Psoas muscle (tissue), 8 donors: ENCODE measurements around the gene ADAMTS6. TPM values are rescaled to one million over a fixed set of nuclear protein-coding genes. Genes with fewer than 3 reads are reported as not detected.

Experiments used
- ATAC-seq, 4 donors: fragments of 200-7000 bp; cut with Tn5 transposase; one replicate each; pipeline ENCODE4 v1.9.1; 2020; ENCODE audit warnings: moderate library complexity in 3 of 4, mild to moderate bottlenecking in 2 of 4
- DNase-seq, 2 donors: peaks; one replicate each; pipeline ENCODE4 v3.0.0-alpha.2; 2020
- H3K27ac ChIP-seq: fragments of 200-600 bp; one replicate; pipeline ENCODE4 v1.8.0; 2022
- H3K27me3 ChIP-seq, 3 donors: fragments of 200-600 bp in 1 of 3; one replicate each; pipeline versions ENCODE4 v1.6.1 to v1.8.0; 2013 to 2022; ENCODE audit warnings: low read length in 2 of 3, mild to moderate bottlenecking in 2 of 3, moderate library complexity in 1 of 3; ENCODE audit not compliant: insufficient read depth in 3 of 3
- H3K36me3 ChIP-seq, 2 donors: fragments of 200-600 bp in 1 of 2; one replicate each; pipeline versions ENCODE4 v1.6.1 to v1.8.0; 2013 to 2022; ENCODE audit warnings: low read depth in 1 of 2, mild to moderate bottlenecking in 1 of 2, moderate library complexity in 1 of 2; ENCODE audit not compliant: insufficient read depth in 1 of 2
- H3K4me1 ChIP-seq: fragments of 200-600 bp; one replicate; pipeline ENCODE4 v1.8.0; 2022
- H3K4me3 ChIP-seq: fragments of 200-600 bp; one replicate; pipeline ENCODE4 v1.8.0; 2022; ENCODE audit warnings: mild to moderate bottlenecking
- H3K9me3 ChIP-seq: fragments of 200-600 bp; one replicate; pipeline ENCODE4 v1.8.0; 2022
- CTCF ChIP-seq: fragments of 200-600 bp; IDR thresholded peaks from one replicate; pipeline ENCODE4 v1.8.0; 2022; ENCODE audit warnings: antibody characterized with exemption
- WGBS, 3 donors: extraction: QIAGEN DNeasy Blood & Tissue Kit; methylation state at CpG; one replicate each; pipeline versions ENCODE4 v1.1.6 to v1.1.7; 2013; 5-methylcytosine and 5-hydroxymethylcytosine counted together
- intact Hi-C, 2 donors: fragments of 100-400 bp; cut with DNase I; formaldehyde crosslinking; loops; one replicate each; pipeline versions ENCODE4 v1.11.0 to v1.14.2; 2022
- polyA plus RNA-seq, 3 donors: library from polyadenylated mRNA; stranded (reverse); fragments of 200-250 nt; gene quantifications; one replicate each; pipeline ENCODE4 v1.2.3, GENCODE V29; 2013
- total RNA-seq, 4 donors: library from RNA; stranded (reverse); fragmentation: NEBNext Ultra II Directional in 2 of 4; extraction: Animal tissue kit (Norgen Biotek cat#: 25700) in 2 of 4; gene quantifications; one replicate each; pipeline versions ENCODE4 v1.2.1 to v1.2.4, GENCODE V29; 2021 to 2023
- donor health status: healthy with polysubstance abuse.
- donor health status: DM: no; HTN: no; CAD: no; lungs with moderate emphysema.
- donor health status: Bipolar disorder and iron deficiency.
- donor health status: healthy.
- donor health status: DM: yes; HTN: yes; CAD: no.
- donor health status: DM: no; HTN: no; CAD: no.
- donor health status: DM: no; HTN: no; CAD: no.
- donor health status: DM: yes; HTN: yes; CAD: no.

The ADAMTS6 gene
- total and polyA plus RNA-seq, 7 donors = 0.06 to 0.59 (median 0.24) TPM

- TF ChIP-seq CTCF = no peak
- DNase-seq (no peak), ATAC-seq (no peak)
- peaks cover 13% of the 10 kb centered on the region for H3K4me1 ChIP-seq
- no peaks in the 10 kb centered on the region for H3K36me3 ChIP-seq
- intact Hi-C loops = loop anchor here (5.0 to 10.0 kb wide), 4 partner anchors 379 to 844 kb away; no protein-coding TSS in a partner anchor
- peak overlapping the region; percentile 67 for H3K4me3 ChIP-seq
- no peaks in the 10 kb centered on the region for H3K27me3 ChIP-seq
- H3K27ac ChIP-seq = peak overlapping the region; percentile 83
- WGBS, 3 donors = 0% methylated on average over 7 of the region's 7 CpGs
- H3K9me3 ChIP-seq = no peaks in the 10 kb centered on the region
These were observed 544 bp downstream of the ADAMTS6 start for GRCh38 chr5:65481171-65481581.

GRCh38 chr5:65480306-65480865 lies 1.3 kb downstream of the ADAMTS6 start:
- Histone ChIP-seq H3K27me3 (no peaks in the 10 kb centered on the region), H3K9me3 (no peaks in the 10 kb centered on the region), H3K36me3 (no peaks in the 10 kb centered on the region), H3K4me3 (peak overlapping the region; percentile 67), H3K4me1 (peaks cover 13% of the 10 kb centered on the region), H3K27ac (peak overlapping the region; percentile 46)
- TF ChIP-seq CTCF = no peak
- 0 to 1% (median 1%) methylated on average over 15 of the region's 15 CpGs for WGBS, 3 donors
- intact Hi-C loops = loop anchor here (5.0 to 10.0 kb wide), 4 partner anchors 378 to 843 kb away; no protein-coding TSS in a partner anchor
- DNase-seq (peak; percentile 74 to 83), ATAC-seq (peak in 3 of 4 donors; percentile 14 to 40 (median 19))

DNA sequence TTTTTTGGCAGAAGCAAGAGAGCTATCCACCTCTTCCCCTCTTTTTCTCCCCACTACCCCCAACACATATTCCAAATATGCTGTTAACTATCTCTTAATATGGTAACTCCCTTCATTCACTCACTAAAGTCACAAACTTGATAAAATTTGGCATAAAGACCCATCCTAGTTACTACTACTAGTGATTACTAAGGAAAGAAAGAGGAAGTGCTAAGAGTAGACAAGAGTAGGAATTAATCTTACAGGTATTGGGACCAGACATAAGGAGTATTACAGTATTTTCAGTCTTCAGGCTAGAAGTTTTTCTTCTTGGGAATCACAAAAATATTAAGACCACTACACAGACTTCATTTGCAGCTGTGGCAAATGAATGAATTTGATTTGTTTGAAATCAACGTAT lies 2.2 kb downstream of the ADAMTS6 start:
- no peak for ATAC-seq
- no peak for TF ChIP-seq CTCF
- Histone ChIP-seq H3K4me1 (peaks cover 13% of the 10 kb centered on the region), H3K36me3 (no peaks in the 10 kb centered on the region), H3K4me3 (peak overlapping the region; percentile 67), H3K9me3 (no peaks in the 10 kb centered on the region), H3K27me3 (no peaks in the 10 kb centered on the region), H3K27ac (no peak overlapping the region)
- intact Hi-C loops = loop anchor here in 1 of 2 donors (10.0 kb wide), 1 partner anchor 265 kb away; no protein-coding TSS in a partner anchor
- DNase-seq = no peak
- 28 to 53% (median 33%) methylated on average over 1 of the region's 1 CpG for WGBS, 3 donors

DNA sequence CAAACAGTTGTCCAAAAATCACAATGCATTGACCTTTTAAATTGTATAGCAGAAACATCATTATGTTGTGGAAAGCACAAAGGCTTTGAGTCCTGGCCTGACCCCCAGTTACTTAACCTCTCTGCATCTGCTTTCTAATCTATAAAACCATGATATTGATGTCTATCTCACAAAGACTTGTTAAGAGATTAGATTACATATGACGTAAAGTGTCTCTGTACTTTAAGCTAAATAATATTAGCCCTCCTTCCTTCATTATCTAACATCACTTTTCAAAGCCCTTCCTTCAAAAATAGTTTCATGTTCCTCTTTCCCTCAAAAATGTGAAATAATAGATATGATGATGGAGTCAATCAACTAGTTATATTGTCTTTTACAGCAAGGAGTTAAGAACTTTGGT lies 3.4 kb downstream of the ADAMTS6 start:
- WGBS, 3 donors = 78 to 89% (median 87%) methylated on average over 1 of the region's 1 CpG
- intact Hi-C loops = loop anchor here in 1 of 2 donors (10.0 kb wide), 1 partner anchor 264 kb away; no protein-coding TSS in a partner anchor
- no peak for TF ChIP-seq CTCF

GRCh38 chr5:65475895-65476294 lies 5.8 kb downstream of the ADAMTS6 start:
- no peak for ATAC-seq
- WGBS, 3 donors = 81 to 94% (median 91%) methylated on average over 1 of the region's 1 CpG
- DNase-seq = no peak
- intact Hi-C loops = loop anchor here in 1 of 2 donors (10.0 kb wide), 1 partner anchor 261 kb away; no protein-coding TSS in a partner anchor
- no peaks in the 10 kb centered on the region for H3K9me3 ChIP-seq
- no peak overlapping the region for H3K27ac ChIP-seq
- peaks cover 8% of the 10 kb centered on the region for H3K4me1 ChIP-seq
- TF ChIP-seq CTCF = no peak
- H3K27me3 ChIP-seq = no peaks in the 10 kb centered on the region
- H3K4me3 ChIP-seq = no peak overlapping the region
- H3K36me3 ChIP-seq = no peaks in the 10 kb centered on the region

More for the DNA sequence above, 3.4 kb downstream of the ADAMTS6 start:
- ATAC-seq (no peak), DNase-seq (no peak)
- H3K4me3 ChIP-seq = no peak overlapping the region
- no peaks in the 10 kb centered on the region for H3K36me3 ChIP-seq
- no peak overlapping the region for H3K27ac ChIP-seq
- no peaks in the 10 kb centered on the region for H3K27me3 ChIP-seq
- no peaks in the 10 kb centered on the region for H3K9me3 ChIP-seq
- H3K4me1 ChIP-seq = peaks cover 9% of the 10 kb centered on the region
